H1 (cell line): ENCODE results near the gene ACP3. TPM values are rescaled to one million over a fixed set of nuclear protein-coding genes. Genes with fewer than 3 reads are reported as not detected.

Experiments used
- KDM5A ChIP-seq: fragments of 200-600 bp; IDR thresholded peaks from 2 replicates; pipeline ENCODE4 v1.7.1; 2012; ENCODE audit warnings: mild to moderate bottlenecking, low read length, inconsistent platforms, mixed read lengths
- RNF2 ChIP-seq: fragments of 200-900, 300-1000 bp; sonication (generic); IDR thresholded peaks from 2 replicates; pipeline ENCODE4 v1.7.1; 2016; ENCODE audit warnings: borderline replicate concordance, low read depth, mild to moderate bottlenecking, antibody characterized with exemption, low read length; ENCODE audit not compliant: poor library complexity, severe bottlenecking; ENCODE audit errors: missing control alignments
- polyA plus RNA-seq, 7 experiments: library from polyadenylated mRNA; depleted of rRNA in 3 of 7; stranded (reverse) in 5 of 7; unstranded in 2 of 7; fragments of >200 nt in 5 of 7; fragments of 200-250 nt in 2 of 7; gene quantifications; 1 replicate in 5 of 7; 2 replicates in 1 of 7; 4 replicates in 1 of 7; pipeline versions ENCODE4 v1.2.1 to v1.2.3, GENCODE V29; 2011 to 2013; ENCODE audit warnings: missing spikeins in 2 of 7, mixed read lengths in 2 of 7
- total RNA-seq: library from RNA; stranded (reverse); fragmentation: NEBNext Ultra II Directional; extraction: Animal tissue kit (Norgen Biotek cat#: 25700); gene quantifications from 2 replicates; pipeline ENCODE4 v1.2.1, GENCODE V29; 2021

Gene ACP3
- total and polyA plus RNA-seq, 2 of the 8 experiments (the other 6 are each of a cell fraction or from before 2014, with no cell fraction given): 1.2 to 1.4 TPM

GRCh38 chr3:132407025-132407424 is 89.8 kb downstream of the ACP3 start (continued):
- TF ChIP-seq RNF2 (no peak), KDM5A (no peak)

Other genes with a start within 250 kb of the ACP3 start
- gene DNAJC13, start 100.1 kb downstream of the ACP3 start, total RNA-seq: 27.9 and 28.8 TPM in 2 replicates
- 5.2 and 7.9 TPM in 2 replicates for gene DNAJC13, start 100.1 kb downstream of the ACP3 start, polyA plus RNA-seq (2011; rRNA removed)